ENCODE results near the gene PRKCZ.
"Not testable (repeated sequence)": the region's sequence is repeated elsewhere in the genome, so short reads cannot be mapped to it uniquely, and the experiment has no call there.

PRKCZ gene

DNA sequence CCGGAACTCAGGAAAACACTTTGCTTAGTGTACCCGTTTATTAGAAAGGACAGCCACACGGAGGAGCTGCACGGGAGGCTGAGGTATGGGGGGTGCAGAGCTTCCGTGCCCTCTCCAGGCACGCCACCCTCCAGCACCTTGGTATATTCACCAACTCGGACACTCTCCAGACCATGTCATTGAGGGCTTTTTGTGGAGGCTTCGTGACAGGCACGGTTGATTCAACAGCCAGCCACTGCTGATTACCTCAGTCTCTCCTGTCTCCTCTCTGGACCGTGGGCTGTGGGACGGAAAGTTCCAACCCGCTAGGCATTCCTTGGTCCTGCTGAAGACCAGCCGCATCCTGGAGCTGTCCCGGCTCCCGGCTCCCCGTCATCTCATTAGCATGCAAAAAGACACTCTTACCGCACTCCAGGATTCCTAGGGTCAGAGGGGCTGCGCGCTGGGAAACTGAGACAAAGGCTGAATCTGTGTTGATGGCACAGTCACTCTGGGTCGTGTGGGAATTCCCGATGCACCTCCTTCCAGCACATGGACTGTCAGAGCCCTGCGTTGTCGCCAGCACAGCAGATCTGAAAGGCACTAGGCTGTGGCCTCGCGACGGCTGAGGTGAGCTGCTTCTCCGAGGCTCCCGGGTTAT, 65.6 kb downstream of the PRKCZ start:
- DNase-seq (ENCODE audit: low read depth): no peak

DNA sequence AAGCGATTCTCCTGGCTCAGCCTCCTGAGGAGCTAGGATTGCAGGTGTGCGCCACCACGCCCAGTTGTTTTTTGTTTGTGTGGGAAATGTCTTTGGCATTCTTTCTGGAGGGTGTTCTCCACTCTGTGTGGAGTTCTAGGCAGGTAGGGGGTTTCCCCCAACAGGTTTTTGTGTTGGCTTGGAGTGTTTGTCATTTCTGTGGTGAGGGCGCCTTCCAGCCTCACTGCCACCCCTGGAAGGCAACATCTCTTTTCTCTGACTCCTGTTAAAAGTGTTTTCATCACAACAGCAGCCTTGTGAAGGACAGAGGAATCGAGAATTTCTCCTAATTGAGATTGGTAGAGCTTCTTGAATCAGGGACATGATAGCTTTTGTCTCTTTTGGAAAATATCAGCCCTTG, 69.7 kb downstream of the PRKCZ start:
- DNase-seq (ENCODE audit: low read depth): no peak

DNA sequence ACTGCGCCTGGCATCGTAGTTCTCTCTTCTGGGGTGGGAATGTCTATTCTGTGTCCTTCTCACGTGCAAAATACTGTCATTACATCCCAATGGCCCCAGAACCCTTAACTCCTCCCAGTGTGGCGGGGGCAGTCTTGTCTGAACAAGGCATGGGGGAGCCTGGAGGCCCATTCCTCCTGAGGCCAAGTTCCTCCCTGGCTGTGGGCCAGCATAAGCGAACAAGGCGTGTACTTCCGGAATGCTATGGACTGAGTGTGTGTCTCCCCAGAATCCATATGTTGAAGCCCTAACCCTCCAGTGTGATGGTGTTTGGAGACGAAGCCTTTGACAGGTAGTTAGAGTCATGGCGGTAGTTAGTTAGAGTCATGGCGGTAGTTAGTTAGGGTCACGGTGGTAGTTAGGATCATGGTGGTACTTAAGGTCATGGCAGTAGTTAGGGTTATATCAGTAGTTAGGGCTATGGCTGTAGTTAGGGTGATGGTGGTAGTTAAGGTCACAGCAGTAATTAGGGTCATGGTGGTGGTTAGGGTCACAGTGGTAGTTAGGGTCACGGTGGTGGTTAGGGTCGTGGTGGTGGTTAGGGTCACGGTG, 71.0 kb downstream of the PRKCZ start:
- DNase-seq (ENCODE audit: low read depth): no peak

DNA sequence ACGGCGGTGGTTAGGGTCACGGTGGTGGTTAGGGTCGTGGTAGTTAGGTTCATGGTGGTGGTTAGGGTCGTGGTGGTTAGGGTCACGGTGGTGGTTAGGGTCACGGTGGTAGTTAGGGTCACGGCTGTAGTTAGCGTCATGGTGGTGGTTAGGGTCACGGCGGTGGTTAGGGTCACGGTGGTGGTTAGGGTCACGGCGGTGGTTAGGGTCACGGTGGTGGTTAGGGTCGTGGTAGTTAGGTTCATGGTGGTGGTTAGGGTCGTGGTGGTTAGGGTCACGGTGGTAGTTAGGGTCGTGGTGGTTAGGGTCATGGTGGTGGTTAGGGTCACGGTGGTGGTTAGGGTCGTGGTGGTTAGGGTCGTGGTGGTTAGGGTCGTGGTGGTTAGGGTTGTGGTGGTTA, 71.6 kb downstream of the PRKCZ start:
- DNase-seq (ENCODE audit: low read depth): not testable (repeated sequence)

DNA sequence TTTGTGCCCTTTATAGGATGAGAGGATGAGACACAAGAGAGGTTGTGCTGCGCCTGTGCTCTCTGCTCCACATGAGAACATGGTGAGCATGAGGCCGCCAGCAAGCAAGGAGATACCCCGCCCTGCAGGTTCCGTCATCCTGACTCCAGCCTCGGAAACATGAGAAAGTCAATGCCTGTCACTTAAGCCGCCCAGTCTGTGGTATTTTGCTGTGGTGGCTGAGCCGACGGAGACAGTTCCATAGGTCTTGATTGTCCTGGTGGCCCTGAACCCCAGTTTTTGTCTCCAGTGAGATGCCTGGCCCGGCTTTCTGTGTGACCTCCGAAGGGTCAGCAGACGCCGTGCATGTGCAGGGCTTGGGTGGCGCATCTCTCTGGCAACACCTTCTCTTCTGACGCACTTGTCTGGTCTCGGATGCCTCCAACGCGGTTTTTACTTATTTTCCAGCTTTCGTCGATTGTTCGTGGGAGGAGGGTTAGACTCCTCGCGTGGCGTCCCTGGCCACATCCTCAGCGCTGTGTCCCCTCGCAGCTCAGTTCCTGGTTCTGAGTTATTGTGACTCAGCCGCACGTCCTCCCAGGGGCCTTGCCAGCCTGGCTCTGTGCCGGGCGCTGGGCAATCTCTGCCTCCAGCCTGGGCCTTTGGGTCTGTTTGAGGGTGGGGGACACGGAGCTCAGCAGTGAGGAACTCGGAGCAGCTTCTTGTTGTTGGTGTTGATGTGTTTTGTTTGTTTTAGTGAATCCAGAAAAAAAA, 74.4 kb downstream of the PRKCZ start:
- DNase-seq (ENCODE audit: low read depth): no peak

DNA sequence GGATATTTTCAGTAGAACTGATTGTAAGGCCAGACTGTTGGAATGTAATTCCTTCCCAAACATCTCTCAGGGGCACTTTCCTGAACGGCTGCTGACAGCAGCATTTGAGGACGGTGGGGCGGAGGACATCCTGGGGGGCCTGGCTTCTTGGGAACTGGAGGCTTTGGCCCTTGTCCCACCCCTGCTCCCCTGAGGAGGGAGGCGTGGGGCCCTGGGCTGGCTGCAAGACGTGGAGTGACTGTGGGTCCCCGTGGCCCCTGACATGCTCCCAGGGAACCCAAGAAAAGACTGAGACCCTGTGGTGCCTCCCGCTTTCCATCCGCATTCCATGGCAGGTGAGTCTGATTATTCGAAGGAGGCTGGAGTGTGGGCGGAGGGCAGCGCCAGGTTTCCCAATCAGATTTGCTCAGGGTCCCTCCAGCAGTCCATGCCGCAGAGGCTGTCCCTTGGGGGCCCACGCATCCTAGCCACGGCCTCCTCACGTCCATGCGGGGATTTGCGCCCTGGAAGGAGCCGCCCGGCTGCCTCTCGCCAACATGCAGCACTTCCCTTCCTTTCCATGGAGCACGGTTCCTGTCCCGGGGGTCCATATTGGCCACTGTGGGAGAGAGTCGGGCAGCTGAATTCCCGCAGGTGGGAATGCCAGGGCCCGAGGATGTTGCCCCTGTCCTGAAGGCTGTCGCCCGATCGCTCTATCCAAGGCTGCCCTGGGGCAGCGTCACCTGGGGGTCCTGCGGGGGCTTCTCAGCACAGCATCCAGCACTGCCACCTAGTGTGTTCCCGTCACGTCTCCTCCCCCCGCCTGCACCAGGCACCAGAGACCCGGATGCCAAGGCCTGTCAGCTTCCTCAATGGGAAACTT, 75.4 kb downstream of the PRKCZ start:
- DNase-seq (ENCODE audit: low read depth): no peak

DNA sequence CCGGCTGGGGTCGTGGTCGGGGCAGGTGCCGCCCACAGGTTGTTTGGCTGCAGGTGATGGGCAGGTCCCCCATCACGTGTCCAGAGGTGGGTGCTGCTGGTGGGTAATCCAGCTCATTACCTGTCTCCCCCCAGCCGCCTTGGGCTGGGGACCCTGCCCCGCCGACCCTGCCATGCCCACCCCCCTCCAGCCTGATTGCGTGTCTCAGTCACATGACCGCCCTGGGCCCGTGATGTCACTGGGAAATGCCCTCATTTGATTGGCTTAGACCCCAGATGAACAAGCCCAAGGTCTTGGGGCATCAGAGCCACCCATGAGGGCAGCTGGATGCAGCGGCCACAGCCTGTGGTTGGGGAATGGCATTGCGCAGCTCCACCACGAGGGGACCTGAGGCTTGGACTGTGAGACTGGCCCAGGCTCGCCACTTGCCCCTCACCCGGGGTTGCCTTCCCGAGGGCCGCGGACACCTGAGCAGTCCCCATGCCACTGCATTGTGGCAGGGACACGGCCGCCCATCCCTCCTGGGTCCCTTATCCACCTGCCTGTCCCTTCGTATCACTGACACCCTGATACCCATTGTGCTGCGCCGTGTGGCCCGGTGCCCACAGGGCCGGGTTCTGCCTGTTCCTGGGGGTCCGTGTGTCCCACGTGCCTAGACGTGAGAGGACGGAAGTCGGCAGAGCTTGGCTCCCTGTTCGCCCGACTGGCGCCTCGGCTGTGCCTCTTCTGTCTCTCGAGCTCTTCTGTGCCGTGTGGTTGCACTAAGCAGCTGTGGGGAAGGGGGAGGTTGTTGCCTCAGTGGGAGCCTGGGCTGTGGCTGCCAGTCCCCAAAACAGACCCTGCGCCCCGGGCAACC, 76.3 kb downstream of the PRKCZ start:
- DNase-seq (ENCODE audit: low read depth): no peak

DNA sequence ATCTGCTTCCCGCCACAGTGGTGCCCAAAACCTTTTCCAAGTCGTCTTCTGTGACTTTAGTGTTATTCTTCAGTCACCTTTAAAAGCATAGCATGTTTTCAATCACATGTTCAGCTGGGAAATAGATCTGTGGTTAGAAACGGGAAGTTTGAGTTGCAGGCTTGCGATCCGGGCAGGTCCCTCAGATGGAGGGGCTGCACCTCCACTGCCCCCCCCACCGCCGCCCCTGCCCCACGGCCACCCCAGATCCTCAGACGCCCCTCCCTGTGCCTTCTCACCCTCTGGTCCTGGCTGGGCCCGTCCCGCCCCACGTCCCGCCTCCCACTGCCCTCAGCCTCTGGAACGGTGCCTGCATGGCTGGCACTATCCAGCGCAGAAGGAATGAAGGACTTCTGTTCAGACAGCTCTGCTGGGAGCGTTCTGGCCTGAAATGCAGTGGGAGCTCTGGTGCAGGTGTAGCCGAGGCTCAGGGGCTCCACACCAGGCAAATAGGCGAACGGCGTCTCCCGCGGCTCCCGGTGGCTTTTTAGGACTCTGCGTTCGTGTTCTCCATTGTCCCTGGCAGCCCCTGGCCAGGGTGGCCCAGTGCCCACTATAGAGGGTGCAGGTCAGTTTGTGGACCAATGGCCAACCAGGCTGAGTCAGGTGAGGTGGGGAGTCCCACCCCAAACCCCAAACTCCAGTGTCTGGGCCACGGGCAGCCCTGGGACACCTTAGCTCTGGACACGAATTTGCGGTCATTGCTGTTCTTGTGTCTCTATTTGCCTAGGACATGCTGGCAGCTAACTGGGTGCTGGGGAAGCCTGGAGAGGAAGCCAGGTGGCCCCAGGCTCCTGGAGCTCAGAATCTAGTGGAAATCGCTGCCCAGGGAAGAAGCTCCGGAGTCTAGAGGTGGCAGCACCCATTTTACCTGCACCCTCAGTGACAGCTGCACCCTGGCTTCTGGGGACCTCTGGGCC, 77.3 kb downstream of the PRKCZ start:
- no peak for DNase-seq (ENCODE audit: low read depth)

DNA sequence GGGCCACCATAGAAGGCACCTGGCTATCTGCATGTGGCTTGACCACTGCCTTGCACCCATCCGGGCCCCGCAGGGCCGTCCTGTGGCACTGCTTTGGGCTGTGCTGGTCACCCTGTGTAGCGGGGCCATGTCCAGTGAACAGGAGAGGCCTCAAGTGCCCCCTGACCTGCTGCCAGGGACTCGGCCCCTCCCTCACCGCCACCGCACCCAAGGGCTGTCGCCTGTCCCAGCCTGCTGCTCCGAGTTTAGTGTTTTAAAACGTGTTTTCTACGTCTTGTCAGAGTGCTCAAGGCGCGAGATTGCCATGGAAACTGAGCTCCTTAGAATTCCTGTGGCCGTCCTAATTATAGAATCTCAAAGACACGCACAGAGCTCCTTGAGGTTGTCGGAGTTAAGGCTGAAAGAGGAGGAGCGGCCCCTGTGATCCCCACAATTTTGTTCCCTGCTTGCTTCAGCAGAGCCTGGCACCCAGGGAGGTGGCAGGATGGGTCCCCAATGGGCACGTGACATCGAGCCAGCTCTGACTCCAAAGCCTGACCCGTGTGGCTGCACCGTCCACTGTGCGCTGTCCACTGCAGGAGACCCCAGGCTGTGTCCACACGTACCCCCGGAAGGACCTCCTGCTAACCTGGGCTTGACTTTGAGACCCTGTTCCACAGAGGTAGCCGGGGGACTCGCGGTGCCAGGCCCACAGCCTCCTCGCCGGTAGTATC, 78.1 kb downstream of the PRKCZ start:
- no peak for DNase-seq (ENCODE audit: low read depth)

DNA sequence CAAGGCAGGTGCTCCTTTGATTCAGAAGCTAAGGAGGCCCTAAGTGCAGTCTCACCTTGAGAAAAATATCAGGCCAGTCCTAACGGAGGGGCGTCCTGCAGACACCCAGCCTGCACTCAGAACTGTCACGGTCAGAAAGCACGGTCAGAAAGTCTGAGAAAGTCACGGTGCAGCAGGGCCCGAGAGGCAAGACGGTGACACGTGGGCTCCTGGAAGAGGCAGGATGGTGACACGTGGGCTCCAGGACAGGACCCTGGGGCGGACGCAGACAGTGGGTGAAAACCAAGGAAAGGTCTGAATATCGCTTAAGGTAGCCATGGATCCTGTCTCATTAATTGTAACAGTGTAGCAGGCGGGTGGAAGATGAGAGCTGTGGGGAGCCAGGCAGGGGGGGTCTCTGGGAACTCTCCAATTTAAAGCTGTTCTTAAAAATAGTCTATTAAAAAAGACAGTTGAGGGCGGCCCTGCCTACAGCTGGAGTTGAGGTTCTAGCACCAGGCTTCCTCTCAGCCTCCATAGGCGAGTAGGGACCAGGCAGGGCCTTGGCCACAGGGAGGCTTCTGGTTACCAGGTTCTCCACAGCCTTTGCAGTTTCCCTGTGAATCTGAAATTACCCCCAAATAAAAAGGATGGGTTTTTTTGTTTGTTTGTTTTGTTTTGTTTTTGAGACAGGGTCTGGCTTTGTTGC, 79.2 kb downstream of the PRKCZ start:
- DNase-seq (ENCODE audit: low read depth): no peak

DNA sequence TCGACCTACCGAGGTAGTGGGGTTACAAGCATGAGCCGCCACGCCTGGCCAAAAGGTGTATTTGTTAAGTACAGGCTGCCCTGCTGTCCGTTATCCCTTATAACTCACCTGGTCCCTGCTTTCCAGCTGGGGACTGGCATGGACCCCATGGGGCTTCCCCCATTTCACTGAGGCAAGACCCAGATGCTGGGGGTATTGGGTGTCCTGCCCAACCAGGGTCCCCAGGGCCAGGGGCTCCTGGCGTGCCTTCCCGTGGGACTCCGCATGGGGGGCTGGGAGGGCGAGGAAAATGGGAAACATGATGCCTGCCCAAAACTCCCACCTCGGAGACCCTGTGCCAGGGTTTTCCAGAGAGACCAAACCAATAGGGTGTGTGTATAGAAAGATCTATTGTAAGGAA, 79.9 kb downstream of the PRKCZ start:
- no peak for DNase-seq (ENCODE audit: low read depth)

DNA sequence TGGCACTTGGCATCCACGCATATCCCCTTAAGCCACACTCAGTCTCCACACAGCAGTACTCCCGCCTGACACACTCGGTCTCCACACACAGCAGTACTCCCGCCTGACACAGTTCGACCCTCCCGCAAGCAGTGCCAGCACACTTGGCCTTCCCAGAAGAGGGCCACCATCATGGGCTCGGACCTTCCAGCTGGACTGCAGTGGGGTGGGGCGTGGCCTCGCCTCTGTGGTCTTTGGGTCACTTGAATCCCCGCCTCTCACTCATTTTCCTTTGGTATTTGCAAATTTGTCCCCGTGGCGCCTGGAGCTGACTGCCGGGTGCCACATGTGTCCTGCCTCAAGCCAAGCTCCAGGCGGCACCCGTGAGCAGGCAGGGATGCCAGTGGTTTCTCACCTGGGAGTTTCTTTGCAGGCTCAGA, 80.7 kb downstream of the PRKCZ start:
- no peak for DNase-seq (ENCODE audit: low read depth)

DNA sequence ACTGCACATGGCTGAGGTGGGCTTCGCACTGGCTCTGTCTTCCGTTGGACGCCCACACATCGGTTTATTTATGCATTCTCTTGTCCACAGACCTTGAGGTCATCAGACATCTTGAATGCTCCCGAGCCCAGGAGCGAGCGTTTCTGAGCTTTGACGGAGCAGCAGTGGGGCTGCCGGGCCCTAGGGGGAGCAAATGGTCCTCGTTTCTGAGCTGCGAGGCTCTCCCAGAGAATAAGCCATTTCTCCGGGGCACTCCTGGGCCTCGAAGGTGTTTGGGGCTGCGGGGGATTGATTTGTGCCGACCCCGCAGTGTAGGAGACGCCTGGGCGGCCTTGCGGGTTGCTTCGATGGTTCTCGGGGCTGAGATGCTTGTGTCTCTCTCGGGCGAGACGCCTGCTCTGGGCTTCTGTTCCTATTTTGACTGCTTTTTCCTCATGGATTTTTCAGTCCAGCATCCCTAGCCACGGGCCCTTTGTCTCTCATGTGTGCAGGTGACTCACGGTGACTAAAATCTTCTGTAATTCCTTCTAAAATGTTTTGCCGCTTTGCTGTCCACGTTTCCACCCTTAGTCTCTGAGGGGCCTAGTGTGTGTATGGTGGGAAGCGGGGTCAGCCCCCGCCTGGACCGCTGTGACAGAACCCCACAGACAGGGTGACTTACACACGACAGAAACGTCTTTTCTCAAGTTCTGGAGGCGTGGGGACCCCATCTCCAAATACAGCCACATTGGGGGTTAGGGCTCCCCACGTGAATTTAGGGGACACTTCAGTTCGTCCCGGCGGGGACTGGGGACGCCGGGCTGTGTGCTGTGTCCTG, 82.2 kb downstream of the PRKCZ start:
- no peak for DNase-seq (ENCODE audit: low read depth)

DNA sequence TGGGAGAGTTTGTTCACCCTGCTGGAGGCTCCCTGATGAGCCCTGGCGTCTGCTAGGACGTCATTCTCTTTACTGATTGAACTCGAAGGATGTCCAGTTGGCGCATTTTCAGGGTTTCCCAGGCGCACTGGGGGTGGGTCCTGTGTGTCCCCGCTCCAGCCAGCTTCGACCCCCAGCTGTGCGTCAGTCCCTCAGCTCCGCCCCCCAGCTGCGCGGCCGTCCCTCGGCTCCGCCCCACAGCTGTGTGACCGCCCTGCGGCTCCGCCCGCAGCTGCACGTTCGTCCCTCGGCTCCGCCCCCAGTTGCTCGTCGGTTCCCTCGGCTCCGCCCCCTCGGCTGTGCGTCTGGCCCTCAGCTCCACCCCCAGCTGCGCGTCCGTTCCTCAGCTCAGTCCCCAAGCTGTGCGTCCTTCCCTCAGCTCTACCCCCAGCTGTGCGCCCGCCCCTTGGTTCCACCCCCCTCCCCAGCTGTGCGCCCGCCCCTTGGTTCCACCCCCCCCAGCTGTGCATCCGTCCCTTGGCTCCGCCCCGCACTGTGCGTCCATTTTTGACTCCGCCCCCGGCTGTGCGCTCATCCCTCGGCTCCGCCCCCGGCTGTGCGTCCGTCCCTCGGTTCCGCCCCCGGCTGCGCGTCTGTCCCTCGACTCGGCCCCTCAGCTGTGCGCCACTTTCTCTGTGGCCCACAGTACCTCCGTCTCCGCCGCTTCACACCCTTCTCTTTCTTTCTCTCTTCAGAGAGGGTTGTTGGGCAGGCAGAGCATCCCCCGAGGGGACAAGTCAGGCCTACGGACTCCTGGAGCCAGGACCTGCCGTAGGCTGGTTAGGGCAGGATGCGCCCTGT, 83.0 kb downstream of the PRKCZ start:
- peak; percentile 96 for DNase-seq (ENCODE audit: low read depth)

DNA sequence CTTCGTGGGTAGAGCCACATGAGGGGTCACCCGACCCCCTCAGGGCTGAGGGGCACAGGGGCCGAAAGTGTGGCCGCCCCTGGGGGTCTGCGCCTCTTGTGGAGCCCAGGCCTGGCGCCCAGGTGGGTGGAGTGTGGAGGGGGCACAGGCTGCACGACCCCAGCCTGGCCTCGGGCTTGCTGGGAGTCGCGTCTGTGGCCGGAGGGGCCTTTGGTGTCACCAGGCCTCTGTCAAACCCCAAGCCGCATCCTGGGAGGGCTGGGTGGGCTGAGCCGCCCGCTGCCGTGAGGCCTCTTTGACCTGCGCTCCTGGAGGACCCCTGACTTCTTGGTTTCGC, 83.6 kb downstream of the PRKCZ start:
- no peak for DNase-seq (ENCODE audit: low read depth)

DNA sequence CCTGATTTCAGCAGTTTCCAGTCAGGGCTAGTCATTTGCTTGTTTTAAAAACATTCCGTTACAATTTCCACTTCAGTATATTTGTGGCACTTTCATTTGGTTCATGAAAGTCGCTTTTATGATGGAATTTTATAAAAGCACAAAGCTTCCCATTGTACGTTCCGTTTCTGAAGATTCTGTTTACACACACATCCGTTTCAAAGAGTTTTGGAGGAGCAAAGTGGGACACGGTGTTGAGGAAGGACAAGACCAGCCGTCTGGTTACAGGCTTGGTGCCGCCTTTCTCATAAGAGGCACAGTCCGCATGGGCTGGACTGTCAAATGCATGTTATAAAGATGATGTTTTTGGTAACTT, 84.0 kb downstream of the PRKCZ start:
- DNase-seq (ENCODE audit: low read depth): no peak

DNA sequence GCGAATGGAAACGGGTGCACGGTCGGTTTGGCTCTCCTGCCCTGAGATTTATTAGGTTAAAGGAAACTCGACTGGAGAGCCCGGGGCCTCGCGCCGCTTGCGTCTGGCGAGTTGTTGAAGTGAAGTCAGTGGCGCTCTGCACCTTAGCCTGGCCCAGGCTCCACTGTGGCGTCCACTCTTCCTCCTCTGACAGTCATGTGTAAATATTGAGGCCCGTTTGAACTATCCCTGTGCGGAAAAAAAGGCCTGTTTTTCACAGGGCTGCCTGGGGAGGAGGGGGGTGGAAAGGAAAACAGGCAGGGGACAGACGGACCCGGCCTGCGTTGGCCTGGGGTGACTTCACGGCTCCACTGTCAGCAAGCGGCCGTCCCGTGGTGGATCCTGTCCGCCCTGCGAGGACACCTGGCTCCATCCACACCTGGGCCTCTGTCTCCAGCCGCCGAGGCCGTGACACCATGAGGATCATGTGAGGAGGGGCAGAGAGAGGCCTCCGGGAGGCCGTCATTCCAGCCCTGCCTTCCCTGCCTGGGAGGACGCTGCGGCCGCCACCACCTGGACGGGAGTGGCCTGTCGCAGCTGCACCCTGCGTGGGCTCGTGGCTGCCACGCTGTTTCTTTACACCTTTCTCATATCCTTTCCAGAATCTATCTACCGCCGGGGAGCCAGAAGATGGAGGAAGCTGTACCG, 84.6 kb downstream of the PRKCZ start:
- DNase-seq (ENCODE audit: low read depth): no peak
